GM18517 (cell line): ENCODE measurements around the gene MED10.
A peak's percentile ranks its signal among the peaks of the same experiment; 100 is the strongest.

Experiments
- ATAC-seq: cut with Tn5 transposase; IDR thresholded peaks from one replicate; pipeline ENCODE4 v1.9.1; 2021; ENCODE audit warnings: mild to moderate bottlenecking, moderate library complexity; ENCODE audit not compliant: unreplicated experiment

The MED10 gene

DNA sequence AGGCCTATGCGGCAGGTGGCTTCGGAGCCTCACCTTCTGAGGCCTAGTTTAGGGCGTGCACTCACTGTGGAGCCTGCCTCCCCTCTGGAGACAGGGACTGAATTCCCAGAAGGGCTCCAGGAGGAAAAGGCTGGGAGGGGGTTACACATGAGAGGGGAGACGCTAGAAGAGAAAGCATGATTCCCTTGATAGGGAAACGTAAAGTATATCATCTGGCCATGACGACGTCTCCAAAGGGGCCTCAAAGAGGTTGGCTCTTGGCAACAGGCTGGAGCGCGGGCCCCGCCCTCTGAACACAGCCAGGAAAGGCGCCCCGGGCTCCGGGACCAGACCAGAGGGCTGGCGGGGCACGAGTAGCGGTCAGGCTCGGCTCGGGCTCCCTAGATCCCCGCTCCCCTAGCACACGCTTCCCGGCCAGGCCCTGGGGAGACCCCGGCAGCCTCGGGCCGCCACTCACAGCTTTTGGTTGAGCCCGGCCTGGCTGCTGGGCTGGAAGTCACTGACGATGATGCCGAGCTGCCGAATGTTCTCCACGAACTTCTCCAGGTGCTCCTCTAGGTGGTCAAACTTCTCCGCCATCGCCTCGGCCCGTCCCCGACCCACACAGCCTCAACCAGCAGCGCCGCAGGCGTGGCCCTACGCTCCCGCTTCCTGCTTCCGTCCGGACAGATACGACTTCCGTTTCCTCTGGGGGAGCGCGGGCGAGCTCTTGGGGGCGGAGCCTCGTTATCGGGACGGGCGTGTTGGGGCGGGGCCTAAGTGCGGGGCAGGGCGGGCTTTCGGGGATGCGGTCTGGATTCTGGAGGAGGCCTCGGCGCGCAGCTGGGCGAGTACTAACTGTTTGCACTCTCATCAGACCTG, at the start of gene MED10:
MED10 (minus strand) TSS at position 643 of the 861 bp plus-strand sequence; CDS start at position 579, 64 bp downstream.
- ATAC-seq = peak; percentile 94

DNA sequence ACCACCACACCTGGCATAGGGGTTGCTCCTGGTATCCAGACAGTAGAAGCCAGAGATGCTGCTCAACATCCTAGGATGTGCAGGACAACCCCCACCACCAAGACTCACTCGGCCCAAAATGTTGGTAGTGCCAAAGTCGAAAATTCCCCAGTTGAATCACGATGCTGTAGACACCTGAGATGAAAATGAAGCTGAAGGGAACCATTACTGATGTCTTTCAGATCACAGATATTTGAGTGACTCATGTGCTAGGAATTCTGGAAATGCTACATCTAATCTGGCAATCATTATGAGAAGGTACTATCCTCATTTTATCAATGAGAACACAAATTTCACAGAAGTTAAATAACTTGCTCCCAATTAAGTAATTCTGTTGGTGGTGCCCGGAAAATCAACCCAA, 49.3 kb upstream of the MED10 start:
- ATAC-seq = no peak

- ATAC-seq = no peak
Measured at GRCh38 chr5:6424700-6425099, 46.4 kb upstream of the MED10 start.

GRCh38 chr5:6424110-6424659, 45.8 kb upstream of the MED10 start:
- ATAC-seq = no peak

DNA sequence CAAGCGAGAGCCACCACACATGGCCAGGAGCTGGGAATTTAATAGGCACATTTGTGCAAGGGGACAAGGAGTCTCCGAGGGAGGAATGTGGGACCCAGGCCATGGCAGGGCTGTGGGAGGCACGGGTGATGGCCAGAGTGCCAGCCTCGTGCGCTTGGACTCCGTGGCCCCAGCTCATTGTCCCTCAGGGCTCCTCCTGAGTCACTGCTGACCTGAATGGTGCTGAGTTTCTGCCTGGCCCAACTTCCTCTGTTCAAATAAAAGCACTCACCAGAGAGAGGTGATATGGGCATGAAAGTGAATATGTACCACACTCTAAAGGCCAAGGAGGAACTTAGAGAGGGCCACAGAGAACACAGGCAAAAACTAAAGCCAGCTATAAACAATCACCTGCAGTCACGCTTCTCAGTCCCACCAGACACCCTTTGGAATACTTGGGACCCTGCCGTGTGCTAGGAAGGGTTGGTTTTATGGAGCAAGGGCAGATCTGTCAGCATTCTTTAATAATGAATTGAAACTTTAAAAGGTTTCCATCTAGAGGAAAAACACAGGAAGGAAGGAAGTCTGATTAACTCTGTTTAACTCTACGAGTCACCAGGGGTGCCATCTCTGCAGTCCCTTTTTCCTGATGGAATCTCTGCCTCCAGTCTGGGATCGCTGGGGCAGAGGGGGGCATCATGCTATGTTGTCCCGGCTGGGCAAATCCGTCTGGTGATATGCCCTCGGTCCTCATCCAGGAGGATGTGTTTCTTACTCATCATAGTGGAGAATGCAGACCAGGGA, 45.2 kb upstream of the MED10 start:
- no peak for ATAC-seq

- no peak for ATAC-seq
Measured at GRCh38 chr5:6419340-6419852, 41.0 kb upstream of the MED10 start.

DNA sequence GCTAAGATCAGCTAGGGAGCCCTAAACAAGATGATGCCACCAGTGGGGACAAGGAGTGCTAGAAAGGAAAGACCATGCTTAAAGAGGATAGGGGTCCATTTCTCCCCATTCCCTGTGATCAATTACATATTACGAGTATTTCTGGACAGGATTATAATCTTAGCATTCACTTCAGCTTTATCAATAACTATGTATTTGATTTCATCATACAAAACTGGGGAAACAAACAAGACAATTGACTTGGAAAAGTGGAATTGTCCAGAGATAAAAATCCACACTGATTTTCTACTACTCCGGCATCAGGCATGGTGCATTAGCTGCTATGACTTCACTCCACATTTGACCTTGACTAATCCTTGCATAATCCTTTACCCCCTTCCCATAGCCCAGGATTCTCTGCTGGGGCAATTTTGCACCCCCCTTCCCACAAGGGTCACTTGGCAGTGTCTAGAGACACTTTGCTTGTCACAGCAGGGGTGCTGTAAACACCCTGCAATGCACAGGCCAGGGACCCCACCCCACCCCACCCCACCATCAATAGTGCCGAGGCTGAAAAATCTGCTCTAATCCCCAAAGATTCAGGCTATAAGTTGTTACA, 40.4 kb upstream of the MED10 start:
- no peak for ATAC-seq

GRCh38 chr5:6417657-6418056, 39.3 kb upstream of the MED10 start:
- no peak for ATAC-seq

DNA sequence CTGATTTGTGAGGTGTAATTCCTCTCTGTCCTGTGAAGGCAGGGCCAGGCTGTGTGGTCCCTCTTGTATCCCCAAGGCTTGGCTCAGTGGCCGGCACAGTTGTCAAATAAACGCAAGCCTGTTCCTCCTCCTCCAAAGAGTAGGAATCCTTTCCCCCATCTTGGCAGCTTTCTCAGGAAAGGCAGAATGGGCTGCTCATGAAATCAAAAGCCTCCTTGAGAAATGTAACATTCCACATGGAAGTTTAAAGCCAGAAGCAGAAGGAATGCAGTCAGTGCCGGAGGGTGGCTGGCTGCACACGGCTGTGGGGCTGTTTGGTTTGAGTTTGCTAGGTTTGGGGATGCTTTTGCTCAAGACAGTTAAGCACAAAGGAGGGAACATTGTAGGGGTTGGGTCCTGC, 34.5 kb upstream of the MED10 start:
- no peak for ATAC-seq

DNA sequence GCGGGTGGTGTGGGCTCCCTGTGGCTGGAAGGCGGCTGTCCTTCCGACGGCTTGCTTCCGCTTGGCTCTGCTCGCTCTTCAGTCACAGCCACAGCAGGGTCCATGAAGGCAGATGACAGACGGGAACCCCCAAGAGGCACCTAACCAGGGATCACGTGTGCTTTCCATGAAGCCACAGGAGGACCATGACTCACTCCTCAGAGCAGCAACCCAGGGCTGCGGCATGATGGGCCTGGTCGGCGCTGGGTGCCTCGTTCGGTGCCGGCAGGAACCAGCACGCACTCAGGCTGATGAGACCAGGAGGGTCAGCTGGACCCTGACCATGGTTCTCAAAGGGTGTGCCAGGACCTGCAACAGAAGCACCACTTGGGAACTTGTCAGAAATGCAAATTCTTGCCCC, 32.8 kb upstream of the MED10 start:
- no peak for ATAC-seq

DNA sequence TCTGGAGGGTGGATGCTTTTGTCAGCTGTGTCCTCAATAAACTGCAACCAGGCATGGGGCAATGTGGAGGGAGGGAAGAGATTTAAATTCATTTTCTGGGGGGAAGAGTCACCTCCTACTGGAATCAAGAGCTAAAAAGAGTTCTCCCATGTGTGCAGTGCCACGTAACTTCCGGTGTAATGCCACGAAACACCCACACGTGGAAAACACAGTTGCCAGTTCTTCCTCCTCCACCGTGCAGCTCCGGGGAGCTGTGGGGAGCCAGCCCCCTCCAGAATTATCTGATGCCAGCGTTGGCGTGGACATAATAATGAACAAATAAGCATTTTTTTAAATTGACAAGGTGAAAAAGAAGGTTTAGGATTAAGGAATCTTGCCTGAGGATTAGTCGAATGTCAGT, 32.1 kb upstream of the MED10 start:
- no peak for ATAC-seq

GRCh38 chr5:6408627-6409446, 30.5 kb upstream of the MED10 start:
- no peak for ATAC-seq

DNA sequence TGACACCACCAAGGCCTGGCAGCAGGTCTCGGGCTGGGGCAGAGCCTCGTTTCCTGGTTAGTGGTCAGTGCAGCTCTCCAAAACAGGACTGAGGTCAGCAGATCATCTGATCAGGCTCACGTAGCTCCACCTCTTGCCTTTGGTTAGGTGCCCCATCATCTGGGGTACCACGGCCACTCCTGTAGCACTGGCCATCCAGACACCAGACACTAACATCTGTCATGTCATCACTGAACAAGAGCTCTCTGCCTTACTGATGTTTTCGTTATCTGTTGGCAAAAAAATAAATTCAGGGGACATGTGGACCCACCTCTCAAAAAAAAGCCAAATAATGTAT, 29.9 kb upstream of the MED10 start:
- ATAC-seq = no peak

- ATAC-seq = no peak
Measured at GRCh38 chr5:6407558-6408259, 29.4 kb upstream of the MED10 start.

GRCh38 chr5:6405591-6405990, 27.2 kb upstream of the MED10 start:
- no peak for ATAC-seq

- no peak for ATAC-seq
Measured at GRCh38 chr5:6404129-6404528, 25.8 kb upstream of the MED10 start.

- no peak for ATAC-seq
Measured at GRCh38 chr5:6403416-6403815, 25.1 kb upstream of the MED10 start.

GRCh38 chr5:6402939-6403338, 24.6 kb upstream of the MED10 start:
- no peak for ATAC-seq

- no peak for ATAC-seq
Measured at GRCh38 chr5:6401410-6401809, 23.1 kb upstream of the MED10 start.
